GM21381 (cell line): Measurements from ENCODE around the gene ANKRD24.
"Not testable (repeated sequence)": the region's sequence is repeated elsewhere in the genome, so short reads cannot be mapped to it uniquely, and the experiment has no call there.

ENCODE experiments used
- ATAC-seq: cut with Tn5 transposase; IDR thresholded peaks from one replicate; pipeline ENCODE4 v1.9.1; 2021; ENCODE audit warnings: mild to moderate bottlenecking, moderate library complexity; ENCODE audit not compliant: unreplicated experiment

Gene ANKRD24

GRCh38 chr19:4230237-4230636, 47.7 kb downstream of the ANKRD24 start:
- not testable (repeated sequence) for ATAC-seq

GRCh38 chr19:4231521-4231920, 49.0 kb downstream of the ANKRD24 start:
- ATAC-seq, result not testable (repeated sequence)

- not testable (repeated sequence) for ATAC-seq
Measured at GRCh38 chr19:4232139-4232538, 49.6 kb downstream of the ANKRD24 start.

GRCh38 chr19:4232614-4233281, 50.3 kb downstream of the ANKRD24 start:
- ATAC-seq, result no peak

GRCh38 chr19:4233282-4233853, 50.9 kb downstream of the ANKRD24 start:
- no peak for ATAC-seq

- no peak for ATAC-seq
Measured at GRCh38 chr19:4234142-4234861, 51.8 kb downstream of the ANKRD24 start.

- ATAC-seq, result no peak
Measured at GRCh38 chr19:4234862-4235201, 52.3 kb downstream of the ANKRD24 start.

GRCh38 chr19:4237510-4237909, 55.0 kb downstream of the ANKRD24 start:
- not testable (repeated sequence) for ATAC-seq

GRCh38 chr19:4238831-4239230, 56.3 kb downstream of the ANKRD24 start:
- no peak for ATAC-seq

GRCh38 chr19:4241824-4242430, 59.4 kb downstream of the ANKRD24 start:
- ATAC-seq, result no peak

- not testable (repeated sequence) for ATAC-seq
Measured at GRCh38 chr19:4245938-4246337, 63.4 kb downstream of the ANKRD24 start.

- peak; percentile 81 for ATAC-seq
Measured at GRCh38 chr19:4246767-4247593, 64.5 kb downstream of the ANKRD24 start, which contains the start of gene YJU2. Gene YJU2, plus strand, starts transcription at chr19:4247080. Its CDS starts 67 bp downstream, at chr19:4247147.

- no peak for ATAC-seq
Measured at GRCh38 chr19:4256563-4256962, 74.1 kb downstream of the ANKRD24 start.

GRCh38 chr19:4257025-4257424, 74.5 kb downstream of the ANKRD24 start:
- ATAC-seq, result no peak

GRCh38 chr19:4258181-4258580, 75.7 kb downstream of the ANKRD24 start:
- ATAC-seq, result no peak

- ATAC-seq, result no peak
Measured at GRCh38 chr19:4260613-4261191, 78.2 kb downstream of the ANKRD24 start.

GRCh38 chr19:4264812-4265211, 82.3 kb downstream of the ANKRD24 start:
- ATAC-seq, result no peak

GRCh38 chr19:4266253-4267000, 83.9 kb downstream of the ANKRD24 start:
- no peak for ATAC-seq

GRCh38 chr19:4267101-4267900, 84.8 kb downstream of the ANKRD24 start:
- no peak for ATAC-seq
